HG03025 (cell line): ENCODE data around the gene VAC14.
"Not testable (repeated sequence)": the region's sequence is repeated elsewhere in the genome, so short reads cannot be mapped to it uniquely, and the experiment has no call there.

Source experiments
- ATAC-seq: cut with Tn5 transposase; IDR thresholded peaks from one replicate; pipeline ENCODE4 v1.9.1; 2021; ENCODE audit warnings: mild to moderate bottlenecking, moderate library complexity; ENCODE audit not compliant: unreplicated experiment, low FRiP score

The VAC14 gene

DNA sequence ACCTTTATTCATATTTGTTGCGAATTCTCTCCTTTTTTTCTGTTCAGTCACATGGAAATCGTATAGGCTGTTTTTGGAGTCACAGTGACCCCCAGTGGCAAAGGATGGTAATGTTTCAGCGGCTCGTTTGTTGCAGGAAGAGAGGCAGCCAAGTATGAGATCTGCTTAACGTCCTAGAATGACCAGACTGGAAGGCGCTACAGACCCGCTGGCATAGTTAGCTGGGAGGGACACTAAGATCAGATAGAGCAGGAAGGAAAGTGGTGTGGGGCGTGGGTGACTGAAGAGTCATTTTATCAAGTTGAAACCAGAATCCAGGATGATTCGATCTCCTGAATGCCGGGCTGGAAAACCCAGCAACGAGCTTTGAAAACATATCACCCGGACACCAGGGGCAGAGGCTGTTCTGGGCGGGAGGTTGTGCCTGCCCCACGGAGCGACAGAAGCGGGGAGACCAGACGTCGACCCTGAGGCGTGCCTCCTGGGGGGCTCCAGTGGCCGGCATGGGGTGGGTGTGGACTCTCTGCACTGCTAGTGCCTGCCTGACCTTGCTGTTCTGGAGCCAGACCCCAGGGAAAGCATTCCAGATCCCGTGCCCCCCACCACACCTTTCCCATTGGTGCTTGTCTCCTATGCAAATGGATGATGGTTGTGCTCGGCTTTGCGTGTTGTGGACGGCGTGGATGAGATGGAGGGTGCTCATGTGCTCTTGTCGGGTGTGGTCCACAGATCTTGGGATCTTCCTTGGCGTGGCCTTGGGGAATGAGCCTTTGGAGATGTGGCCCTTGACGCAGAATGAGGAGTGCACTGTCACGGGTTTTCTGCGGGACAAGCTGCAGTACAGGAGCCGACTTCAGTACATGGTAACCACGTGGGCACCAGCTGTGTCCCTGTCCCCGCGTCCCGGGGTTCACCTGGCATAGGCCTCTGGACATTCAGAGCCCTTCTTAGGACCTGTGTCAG is 146.9 kb downstream of the VAC14 start:
- no peak for ATAC-seq

DNA sequence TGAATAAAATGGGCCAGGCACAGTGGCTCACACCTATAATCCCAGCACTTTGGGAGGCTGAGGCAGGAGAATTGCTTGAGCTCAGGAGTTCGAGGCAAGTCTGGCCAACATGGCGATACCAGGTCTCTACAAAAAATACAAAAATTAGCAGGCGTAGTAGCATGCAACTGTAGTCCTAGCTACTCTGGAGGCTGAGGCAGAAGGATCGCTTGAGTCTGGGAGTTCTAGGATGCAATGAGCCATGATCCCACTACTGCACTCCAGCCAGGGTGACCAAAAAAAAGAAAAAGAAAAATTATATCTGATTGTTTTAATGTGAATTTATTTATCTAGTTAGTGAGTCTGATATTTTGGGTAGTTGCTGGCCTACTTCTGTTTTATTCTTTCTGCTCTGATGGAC is 147.6 kb downstream of the VAC14 start:
- ATAC-seq: no peak

DNA sequence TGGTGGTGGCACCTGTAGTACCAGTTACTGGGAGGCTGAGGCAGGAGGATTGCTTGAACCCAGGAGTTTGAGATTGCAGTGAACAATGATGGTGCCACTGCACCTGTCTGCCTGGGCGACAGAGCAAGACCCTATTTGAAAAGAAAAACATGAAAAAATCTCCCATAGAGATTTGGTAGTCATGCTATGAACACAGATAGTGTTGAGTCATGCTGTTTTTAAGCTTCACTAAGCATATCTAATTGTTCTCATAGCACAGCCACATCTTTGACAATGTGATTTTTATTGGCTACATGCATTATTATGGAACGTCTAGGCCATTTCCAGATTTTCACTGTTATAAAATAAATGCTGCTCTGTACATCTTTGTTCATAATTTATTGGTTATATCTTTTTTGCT is 148.6 kb downstream of the VAC14 start:
- ATAC-seq: no peak

DNA sequence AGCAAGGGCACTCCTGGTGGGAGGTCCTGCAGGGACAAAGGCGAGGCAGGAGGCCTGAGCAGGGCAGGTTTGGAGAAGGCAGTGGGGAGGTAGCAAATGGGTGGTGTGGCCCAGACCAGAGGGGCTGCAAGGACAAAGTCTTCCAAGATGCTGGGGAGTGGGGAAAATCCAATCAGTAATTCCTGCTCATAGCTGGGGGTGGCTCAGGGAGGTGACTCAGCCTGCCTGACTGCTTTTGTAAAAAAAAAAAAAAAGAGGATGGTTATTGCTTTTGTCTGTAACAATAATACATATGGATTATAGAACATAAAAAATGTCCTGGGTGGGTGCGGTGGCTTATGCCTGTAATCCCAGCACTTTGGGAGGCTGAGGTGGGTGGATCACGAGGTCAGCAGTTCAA is 149.4 kb downstream of the VAC14 start:
- no peak for ATAC-seq

DNA sequence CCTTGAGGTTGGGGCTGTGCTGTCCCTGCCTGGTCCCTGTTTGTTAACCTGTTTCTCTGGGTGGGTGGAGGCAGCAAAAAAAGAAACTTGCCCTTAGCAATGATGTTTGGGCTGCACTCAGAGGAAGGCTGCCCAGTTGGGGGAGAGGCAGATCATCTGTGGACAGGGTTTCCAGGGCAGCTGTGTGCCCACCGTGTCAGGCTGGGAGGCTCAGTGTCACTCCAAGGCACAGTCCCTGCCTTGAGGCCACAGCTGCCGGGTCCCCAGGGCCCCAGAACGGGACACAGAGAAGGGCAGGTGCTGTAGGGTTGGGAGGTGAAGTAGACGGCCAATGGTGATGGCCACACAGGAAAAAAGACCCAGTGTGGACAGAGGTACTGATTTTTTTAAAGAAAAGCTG is 150.7 kb downstream of the VAC14 start:
- ATAC-seq: no peak

DNA sequence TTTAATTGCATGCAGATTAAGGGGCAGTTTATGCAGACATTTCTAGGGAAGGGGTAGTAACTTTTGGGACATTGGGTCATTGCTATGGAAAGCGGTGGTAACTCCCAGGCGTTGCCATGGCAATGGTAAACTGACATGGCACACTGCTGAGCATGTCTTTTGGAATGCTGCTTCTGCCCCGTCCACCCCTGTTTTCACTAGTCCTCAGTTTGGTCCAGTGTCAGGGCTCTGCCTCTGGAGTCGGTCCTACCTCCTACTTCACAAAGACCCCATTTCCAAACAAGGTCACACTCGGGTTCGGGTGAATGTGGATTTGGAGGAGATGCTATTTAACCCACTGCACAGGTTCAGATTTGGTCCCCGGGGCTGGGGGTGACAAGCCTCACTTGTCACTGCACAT is 151.7 kb downstream of the VAC14 start:
- no peak for ATAC-seq

DNA sequence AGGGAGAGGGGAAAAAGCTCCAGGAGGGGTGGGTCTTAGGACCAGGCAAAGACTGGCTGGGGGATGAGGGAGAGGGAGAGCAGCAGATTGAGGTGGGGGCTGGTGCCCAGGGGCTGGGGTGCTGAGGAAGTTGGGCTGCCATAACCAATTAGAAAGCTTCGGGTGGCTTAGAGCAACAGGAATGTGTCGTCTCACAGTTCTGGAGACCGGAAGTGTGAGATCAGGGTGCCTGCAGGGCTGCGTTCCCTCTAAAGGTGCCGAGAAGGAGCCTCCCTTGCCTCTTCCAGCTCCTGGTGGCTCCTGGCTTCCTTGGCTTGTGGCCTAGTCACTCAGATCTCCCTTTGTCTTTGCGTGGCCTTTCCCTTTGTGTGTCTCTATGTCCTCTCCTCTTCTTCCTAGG is 152.4 kb downstream of the VAC14 start:
- ATAC-seq: no peak

DNA sequence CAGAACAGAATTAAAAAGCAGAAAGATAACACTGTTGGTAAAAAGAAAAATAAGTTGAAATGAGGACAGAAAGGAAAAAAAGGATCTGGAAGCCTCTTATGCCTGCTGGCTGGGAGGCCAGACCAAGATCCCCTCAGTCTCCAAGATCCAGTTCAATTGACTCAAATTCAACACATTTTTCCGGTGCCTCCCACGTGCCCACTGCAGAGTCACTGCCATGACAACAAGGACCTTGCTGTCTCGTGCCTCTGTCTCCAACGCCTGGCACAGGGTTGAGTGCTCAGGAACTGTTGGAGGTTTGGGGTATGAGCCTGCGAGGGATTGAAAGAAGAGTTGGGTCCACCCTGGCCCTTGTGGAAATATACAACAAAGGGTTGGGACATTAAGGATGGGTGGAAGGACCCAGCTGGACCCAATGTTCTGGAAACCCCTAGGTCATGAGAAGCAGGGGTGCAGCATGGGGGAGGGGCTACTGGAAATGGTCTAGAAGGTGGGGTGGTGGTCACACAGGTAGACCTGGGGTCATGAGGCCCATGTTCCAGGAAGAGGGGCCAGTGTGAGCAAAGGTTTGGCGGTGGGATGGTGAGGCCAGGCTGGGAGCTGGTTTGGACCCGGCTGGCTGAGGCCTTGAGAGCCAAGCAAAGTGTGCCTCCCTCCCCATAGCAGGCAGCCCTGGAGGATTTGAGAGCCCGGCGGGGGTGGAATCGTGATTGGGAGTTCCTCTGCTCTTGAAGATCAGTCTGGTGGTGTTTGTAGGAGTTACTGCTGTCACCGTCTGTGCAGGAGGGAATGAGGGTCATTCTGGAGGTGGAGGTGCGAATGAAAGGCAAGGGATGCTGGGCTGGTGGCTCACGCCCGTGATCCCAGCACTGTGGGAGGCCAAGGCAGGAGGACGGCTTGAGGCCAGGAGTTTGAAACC is 153.3 kb downstream of the VAC14 start:
- ATAC-seq: no peak

DNA sequence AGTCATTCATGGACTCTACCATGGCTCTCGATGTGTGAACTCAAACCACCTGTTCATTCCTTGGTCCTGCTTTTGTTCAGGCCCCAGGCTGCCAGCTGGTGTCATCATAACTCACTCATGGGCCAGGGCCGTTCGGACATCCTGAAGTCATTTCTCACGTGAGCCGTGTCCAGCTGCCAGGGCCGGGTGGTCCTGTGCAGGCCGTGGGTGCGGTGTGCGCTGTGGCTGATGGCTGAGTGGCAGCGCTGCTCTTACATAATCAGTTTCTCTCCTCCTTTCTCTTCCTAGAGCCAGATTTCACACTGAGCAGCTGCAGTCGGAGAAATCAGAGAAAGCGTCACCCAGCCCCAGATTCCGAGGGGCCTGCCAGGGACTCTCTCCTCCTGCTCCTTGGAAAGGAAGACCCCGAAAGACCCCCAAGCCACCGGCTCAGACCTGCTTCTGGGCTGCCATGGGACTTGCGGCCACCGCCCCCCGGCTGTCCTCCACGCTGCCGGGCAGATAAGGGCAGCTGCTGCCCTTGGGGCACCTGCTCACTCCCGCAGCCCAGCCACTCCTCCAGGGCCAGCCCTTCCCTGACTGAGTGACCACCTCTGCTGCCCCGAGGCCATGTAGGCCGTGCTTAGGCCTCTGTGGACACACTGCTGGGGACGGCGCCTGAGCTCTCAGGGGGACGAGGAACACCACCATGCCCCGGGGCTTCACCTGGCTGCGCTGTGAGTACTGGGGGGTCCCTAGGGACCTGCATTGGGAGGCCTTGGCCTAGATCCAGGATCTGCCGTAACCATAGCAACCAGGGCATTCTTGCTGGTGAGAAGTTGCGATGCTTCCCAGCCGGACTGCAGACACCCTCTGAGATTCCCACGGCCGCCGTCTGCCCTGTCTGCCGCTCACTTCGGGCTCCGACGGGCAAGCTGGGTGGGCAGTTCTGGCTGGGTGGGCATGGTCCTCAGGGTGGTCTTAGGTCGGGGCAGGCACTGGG is 154.4 kb downstream of the VAC14 start, which contains the start of gene IL34:
Gene IL34 (plus strand): TSS at position 300 of the 982 bp plus-strand sequence. CDS start 389 bp downstream, at position 689.
- ATAC-seq: no peak

DNA sequence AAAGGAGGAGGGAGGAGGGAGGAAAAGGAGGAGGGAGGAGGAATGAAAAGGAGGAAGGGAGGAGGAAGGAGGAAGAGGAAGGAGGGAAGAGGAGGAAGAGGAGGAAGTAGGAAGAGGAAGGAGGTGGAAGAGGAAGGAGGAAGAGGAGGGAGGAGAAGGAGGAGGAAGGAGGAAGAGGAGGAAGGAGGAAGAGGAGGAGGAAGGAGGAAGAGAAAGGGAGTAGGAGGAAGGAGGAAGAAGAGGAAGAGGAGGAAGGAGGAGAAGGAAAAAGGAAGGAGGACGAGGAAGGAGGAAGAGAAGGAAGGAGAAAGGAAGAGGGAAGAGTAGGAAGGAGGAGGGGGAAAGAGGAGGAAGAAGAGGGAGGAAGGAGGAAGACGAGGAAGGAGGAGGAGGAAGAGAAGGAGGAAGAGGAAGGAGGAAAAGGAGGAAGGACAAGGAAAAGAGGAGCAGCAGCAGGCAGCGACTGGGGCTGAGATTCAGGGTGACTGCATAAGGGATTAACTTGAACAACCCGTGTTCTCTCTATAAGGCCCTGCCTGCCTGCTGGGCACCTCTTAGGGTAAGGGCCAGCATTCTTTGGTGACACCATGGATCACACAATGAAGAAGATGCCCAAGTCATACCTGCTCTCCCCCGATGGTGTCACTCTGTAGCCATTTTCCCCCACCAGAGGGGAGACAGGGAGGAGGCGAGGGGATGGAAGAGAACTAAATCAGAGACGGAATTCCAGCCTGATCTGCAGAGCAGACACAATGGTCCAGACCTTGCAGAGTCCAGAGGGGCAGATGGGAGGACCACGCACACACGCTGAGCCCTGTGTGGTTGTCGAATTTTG is 156.0 kb downstream of the VAC14 start:
- no peak for ATAC-seq

DNA sequence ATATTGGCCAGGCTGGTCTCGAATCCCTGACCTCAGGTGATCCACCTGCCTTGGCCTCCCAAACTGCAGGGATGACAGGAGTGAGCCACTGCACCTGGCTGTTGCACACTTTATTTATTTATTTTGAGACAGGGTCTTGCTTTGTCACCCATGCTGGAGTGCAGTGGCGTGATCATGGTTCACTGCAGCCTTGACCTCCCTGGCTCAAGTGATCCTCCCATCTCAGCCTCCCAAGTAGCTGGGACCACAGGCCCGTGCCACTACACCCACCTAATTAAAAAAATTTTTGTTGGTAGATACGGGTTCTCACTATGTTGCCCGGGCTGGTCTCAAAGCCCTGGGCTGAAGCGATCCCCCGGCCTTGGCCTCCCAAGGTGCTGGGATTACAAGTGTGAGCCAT is 157.7 kb downstream of the VAC14 start:
- ATAC-seq: not testable (repeated sequence)

DNA sequence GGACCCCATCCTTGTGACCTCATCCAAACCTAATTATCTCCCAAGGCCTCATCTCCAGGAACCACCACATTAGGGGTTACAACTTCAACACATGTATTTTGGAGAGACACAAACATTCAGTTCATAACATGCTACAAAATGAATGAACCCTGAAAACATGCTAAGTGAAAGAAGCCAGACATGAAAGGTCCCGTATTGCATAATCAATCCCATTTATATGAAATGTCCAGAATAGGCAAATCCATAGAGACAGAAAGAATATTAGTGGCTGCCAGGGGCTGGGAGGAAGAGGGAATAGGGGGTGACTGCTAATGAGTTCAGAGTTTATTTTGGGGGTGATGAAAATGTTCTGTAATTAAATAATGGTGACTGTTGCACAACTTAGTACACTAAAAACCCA is 158.3 kb downstream of the VAC14 start:
- ATAC-seq: no peak

DNA sequence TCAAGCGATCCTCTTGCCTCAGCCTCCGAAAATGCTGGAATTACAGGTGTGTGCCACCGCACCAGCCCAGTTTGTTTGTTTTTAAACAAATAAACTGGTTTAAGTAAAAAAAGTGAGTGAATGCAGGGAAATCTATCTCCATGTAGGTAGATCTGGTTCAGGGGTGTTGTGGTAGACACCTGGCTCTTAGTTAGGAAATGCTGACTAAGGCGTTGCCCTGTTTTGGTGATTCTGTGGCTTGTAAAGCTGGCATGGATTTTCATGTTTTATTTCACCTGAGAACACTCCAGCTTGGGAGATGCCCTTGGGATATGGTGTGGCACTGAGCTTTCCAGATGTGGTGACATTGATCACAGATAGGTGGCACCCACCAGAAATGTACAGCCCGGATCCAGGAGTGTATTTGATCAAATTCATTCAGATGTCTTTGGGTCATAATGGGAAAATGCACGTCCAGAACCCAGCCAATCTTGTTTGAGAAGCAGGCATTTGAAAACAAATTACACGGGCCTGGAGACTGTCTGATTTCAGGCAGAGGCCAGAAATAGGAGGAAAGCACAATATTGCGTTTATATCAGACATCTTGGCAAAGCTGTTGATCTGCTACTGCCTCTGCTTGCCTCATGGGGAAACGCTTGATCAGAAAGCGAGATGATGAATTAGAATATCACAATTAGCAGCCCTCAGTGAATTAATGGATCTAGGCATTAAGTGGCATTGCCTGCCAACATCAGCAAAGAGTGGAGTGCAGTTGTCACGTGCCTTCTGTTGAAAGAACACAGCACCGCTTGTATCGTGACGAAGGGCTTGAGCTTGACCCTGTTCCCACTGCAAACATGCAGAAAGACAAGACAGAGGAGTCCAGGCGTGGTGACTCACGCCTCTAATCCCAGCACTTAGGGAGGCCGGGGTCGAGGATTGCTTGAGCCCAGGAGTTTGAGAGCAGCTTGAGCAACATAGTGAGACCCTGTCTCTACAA is 161.9 kb downstream of the VAC14 start:
- no peak for ATAC-seq
